ENCODE results near the gene DNAH10. TPM values are rescaled to one million over a fixed set of nuclear protein-coding genes. Genes with fewer than 3 reads are reported as not detected.

DNAH10 gene
- total RNA-seq, 1 experiment from 2014 or later: 0.17 TPM

- Histone ChIP-seq H2BK5ac (ENCODE audit: insufficient read length, low read length) (no peak overlapping the region), H2BK20ac (ENCODE audit: low read depth, low read length, poor library complexity, severe bottlenecking) (no peak overlapping the region), H3K14ac (ENCODE audit: insufficient read depth, low read length) (no peak overlapping the region), H4K5ac (ENCODE audit: insufficient read length, low read depth, low read length) (no peak overlapping the region), H3K9me3 (ENCODE audit: control insufficient read depth, low read depth, low read length) (no peaks in the 10 kb centered on the region), H3K56ac (ENCODE audit: insufficient read length, low read depth, low read length) (no peak overlapping the region), H3K18ac (ENCODE audit: insufficient read length, low read depth, low read length) (no peak overlapping the region), H3K4ac (ENCODE audit: low read depth, low read length) (no peak overlapping the region), H3K9ac (ENCODE audit: extremely low read depth, insufficient read length, low read length) (no peak overlapping the region), H2BK15ac (ENCODE audit: low read depth, low read length) (no peak overlapping the region), H3K79me2 (ENCODE audit: insufficient read depth, low read length) (no peaks in the 10 kb centered on the region), H3K27ac (ENCODE audit: insufficient read length, low read depth, low read length) (no peak overlapping the region), H2AK5ac (ENCODE audit: insufficient read length, low read length) (no peak overlapping the region), H3K23me2 (ENCODE audit: insufficient read length, low read depth, low read length, poor library complexity, severe bottlenecking) (peaks cover 13% of the 10 kb centered on the region), H3T11ph (ENCODE audit: low read length) (no peak overlapping the region), H3K4me1 (ENCODE audit: insufficient read depth, low read length) (no peaks in the 10 kb centered on the region), H2BK12ac (ENCODE audit: insufficient read length, low read depth, low read length) (no peak overlapping the region), H2AFZ (ENCODE audit: low read length) (no peak overlapping the region), H3K23ac (ENCODE audit: insufficient read length, low read depth, low read length) (no peak overlapping the region), H3K4me2 (ENCODE audit: insufficient read depth, insufficient read length, low read length) (no peak overlapping the region), H4K20me1 (ENCODE audit: control insufficient read depth, insufficient read depth, insufficient read length) (no peaks in the 10 kb centered on the region), H3K27me3 (ENCODE audit: insufficient read depth, low read length) (no peaks in the 10 kb centered on the region), H3K79me1 (ENCODE audit: insufficient read depth, low read depth, low read length, poor library complexity, severe bottlenecking) (no peaks in the 10 kb centered on the region), H4K91ac (ENCODE audit: insufficient read length, low read depth, low read length) (no peak overlapping the region), H4K8ac (replicated peaks; ENCODE audit: insufficient read length, low read depth, low read length) (no peak overlapping the region), H2BK120ac (ENCODE audit: low read depth, low read length, poor library complexity, severe bottlenecking) (no peak overlapping the region)
- Mint-ChIP-seq H3K36me3 (ENCODE audit: insufficient read depth in 1 of 3, low read depth in 3 of 3) (no peaks in the 10 kb centered on the region; a peak in 1 of 7 replicates), H3K4me3 (no peak overlapping the region), H3K27me3 (ENCODE audit: low read depth) (peaks cover 26% of the 10 kb centered on the region), H3K4me1 (peaks cover 8 to 9% of the 10 kb centered on the region in 2 experiments), H3K27ac (no peak overlapping the region), H3K9me3 (no peaks in the 10 kb centered on the region)
- no CpG with 5 or more reads among the region's 2 CpGs for WGBS (ENCODE audit: extremely low coverage, insufficient read length, low lambda C conversion rate)
- no peak for DNase-seq
- TF ChIP-seq CTCF (conservative IDR thresholded peaks at IDR 0.05): no peak
Measured at GRCh38 chr12:123765504-123766035, 3.5 kb downstream of the DNAH10 start.

Data from H9 (cell line).